IPS-20b (cell line): ENCODE measurements around the gene MRGPRE.

Experiments used
- H3K27ac ChIP-seq: one replicate; pipeline ENCODE4 v1.5.1; 2013; ENCODE audit warnings: low read length
- H3K27me3 ChIP-seq: 2 replicates; pipeline ENCODE4 v1.6.1; 2013; ENCODE audit warnings: mild to moderate bottlenecking, low read length, inconsistent platforms; ENCODE audit not compliant: insufficient read depth
- H3K36me3 ChIP-seq: 2 replicates; pipeline ENCODE4 v1.6.1; 2013; ENCODE audit warnings: low read depth, mild to moderate bottlenecking, inconsistent platforms, low read length, moderate library complexity; ENCODE audit not compliant: insufficient read depth
- H3K4me1 ChIP-seq: 2 replicates; pipeline ENCODE4 v1.6.1; 2013; ENCODE audit warnings: mild to moderate bottlenecking, control low read depth, inconsistent platforms, low read length, moderate library complexity; ENCODE audit not compliant: insufficient read depth
- H3K4me3 ChIP-seq: 2 replicates; pipeline ENCODE4 v1.5.1; 2013; ENCODE audit warnings: mild to moderate bottlenecking, low read length, inconsistent platforms
- H3K9ac ChIP-seq: 2 replicates; pipeline ENCODE4 v1.6.1; 2013; ENCODE audit warnings: low read depth, mild to moderate bottlenecking, inconsistent platforms, low read length, moderate library complexity
- H3K9me3 ChIP-seq: 2 replicates; pipeline ENCODE4 v1.6.1; 2013; ENCODE audit warnings: mild to moderate bottlenecking, low read depth, low read length, inconsistent platforms; ENCODE audit not compliant: insufficient read depth

The MRGPRE gene

DNA sequence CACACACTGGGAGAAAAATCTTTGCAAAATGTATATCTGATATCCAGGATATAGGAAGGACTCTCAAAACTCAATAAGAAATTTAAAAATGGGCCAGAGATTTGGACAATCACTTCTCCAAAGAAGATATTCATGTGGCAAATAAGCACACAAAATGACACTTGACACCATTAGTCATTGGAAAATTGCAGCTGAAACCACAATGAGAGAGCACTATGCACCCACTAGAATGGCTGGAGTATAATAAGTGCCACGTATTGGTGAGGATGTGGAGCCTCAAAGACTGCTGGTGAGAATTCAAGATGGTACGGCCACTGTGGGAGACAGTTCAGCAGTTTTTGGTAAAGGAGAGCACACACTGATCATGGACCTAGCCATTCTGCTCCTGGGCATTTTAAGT lies 54.3 kb downstream of the MRGPRE start:
- H3K4me1 ChIP-seq: no peaks in the 10 kb centered on the region
- H3K9ac ChIP-seq: no peak overlapping the region
- no peak overlapping the region for H3K27ac ChIP-seq
- H3K27me3 ChIP-seq: no peaks in the 10 kb centered on the region
- no peak overlapping the region for H3K4me3 ChIP-seq
- no peaks in the 10 kb centered on the region for H3K36me3 ChIP-seq
- H3K9me3 ChIP-seq: peaks cover 10% of the 10 kb centered on the region; the same call in 1 of the 2 replicates
